ENCODE measurements around the gene PPM1M.

The PPM1M gene

DNA sequence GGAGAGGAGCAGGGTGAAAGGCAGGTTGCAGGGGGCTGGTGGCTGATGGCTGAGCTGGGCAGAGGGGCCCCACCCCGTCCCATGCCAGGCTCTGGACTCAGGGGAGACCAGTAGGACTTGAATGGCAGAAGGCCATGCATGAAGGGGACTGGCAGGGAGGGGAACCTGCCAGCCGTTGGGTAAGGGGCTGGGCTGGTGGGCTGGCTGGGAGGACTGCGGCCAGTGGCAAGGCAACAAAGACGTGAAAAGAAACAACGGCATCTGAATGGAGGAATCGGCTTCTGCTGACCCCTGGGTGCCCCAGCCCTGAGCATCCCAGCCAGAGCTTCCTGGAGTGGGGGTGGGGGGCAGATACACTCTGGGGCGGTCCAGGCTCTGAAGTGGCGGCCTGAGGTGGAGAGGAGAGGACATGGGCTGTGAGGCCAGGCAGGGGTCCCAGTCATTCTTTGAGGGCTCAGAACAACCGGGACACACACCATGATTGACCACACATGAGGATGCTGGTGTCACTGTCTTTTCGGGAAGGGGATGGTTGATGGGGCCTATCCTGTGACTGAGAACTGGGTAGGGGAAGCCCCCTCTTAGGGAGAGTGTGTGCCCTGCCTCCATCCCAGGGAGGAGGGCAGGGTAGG is 53.8 kb downstream of the PPM1M start:
- no peak for DNase-seq

All from cortex of kidney (tissue), 1 donor.